ENCODE measurements around the gene C19orf12. TPM values are rescaled to one million over a fixed set of nuclear protein-coding genes. Genes with fewer than 3 reads are reported as not detected.

The C19orf12 gene
- total RNA-seq (2012; rRNA removed) (16.3 and 19.2 TPM in 2 replicates), polyA plus RNA-seq (2012; rRNA removed) (24.0 and 24.2 TPM in 2 replicates), Bru-seq, nascent RNA (percentile 76 among the genes with signal in this experiment), BruChase-seq, experiment 1, labeled RNA remaining after a 6-hour chase (percentile 85 among the genes with signal in this experiment), BruChase-seq, experiment 2, labeled RNA remaining after a 2-hour chase (percentile 83 among the genes with signal in this experiment)
- polyA plus RNA-seq (2012; cell fraction: cytosol; rRNA removed) = 16.3 and 25.0 TPM in 2 replicates
- polyA plus RNA-seq (2012; cell fraction: nucleus; rRNA removed; ENCODE audit: low replicate concordance) = 21.2 and 29.1 TPM in 2 replicates
- long read RNA-seq, transcript C19orf12-204 (2 exons, 1,912 nt) = minor isoform, 8 of 69 reads
- long read RNA-seq, transcript C19orf12-201 (3 exons, 2,464 nt) = major isoform, 32 of 69 reads
- long read RNA-seq, partial matches to known transcripts = 0 of 69 reads
- long read RNA-seq, other reads (novel, unspliced or antisense) = 22 of 69 reads

DNA sequence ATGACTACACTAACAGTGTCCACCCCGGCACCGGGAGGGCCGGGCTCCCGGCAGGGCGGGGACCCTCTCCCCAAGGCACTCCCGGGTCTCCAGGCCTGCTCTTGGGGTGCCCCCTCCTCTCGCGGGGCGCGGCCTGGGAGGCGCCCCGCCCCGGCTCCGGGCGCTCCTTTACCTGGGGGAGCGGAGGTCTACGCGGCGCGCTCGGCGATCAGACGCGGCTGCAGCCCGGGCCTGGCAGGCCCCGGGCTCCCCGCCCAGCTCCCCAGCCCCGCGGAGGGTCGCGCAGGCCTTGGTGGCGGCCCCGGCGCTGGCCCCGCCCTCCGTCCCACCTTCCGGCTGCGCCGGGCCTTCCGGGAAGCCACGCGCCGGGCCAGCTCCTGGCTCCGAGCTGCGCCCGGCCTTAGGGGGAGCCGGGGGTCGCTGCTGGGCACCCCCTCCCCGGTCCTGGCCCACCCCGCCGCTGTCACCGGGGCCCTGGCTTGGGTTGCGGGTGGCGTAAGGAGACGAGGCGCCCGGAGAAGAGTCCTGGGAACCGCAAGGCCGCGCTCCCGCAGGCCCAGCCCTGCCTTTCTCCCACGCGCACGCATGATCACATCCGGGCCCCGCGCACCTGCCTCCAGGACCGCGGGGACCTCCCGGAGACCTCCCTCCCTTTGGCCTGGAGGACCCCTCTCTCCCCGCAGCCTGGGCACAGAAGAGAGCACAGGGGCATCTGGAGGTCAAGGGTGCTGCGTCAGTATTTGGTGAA is at the start of gene C19orf12:
Gene C19orf12 (minus strand): TSS at position 309 of the 748 bp plus-strand sequence. CDS start 6,848 bp downstream, outside the sequence.
- intact Hi-C loops (cut with micrococcal nuclease) = no loop called here
- in situ Hi-C loops (cut with MboI; ENCODE audit: low sequenced_read_pairs) = no loop called here
- 0% methylated on average over 20 of the region's 72 CpGs; no CpG with 5 or more reads in 1 of the 2 experiments for WGBS, 2 experiments (ENCODE audit: extremely low coverage in 2 of 2, insufficient read length in 1 of 2)

More for the DNA sequence above, at the start of gene C19orf12:
- H4K91ac ChIP-seq (ENCODE audit: insufficient read depth, low read depth, low read length) = peak within 1 kb of the TSS; percentile 85
- H3K23ac ChIP-seq (ENCODE audit: low read depth, low read length) = peak within 1 kb of the TSS; percentile 63
- dilution Hi-C loops (cut with HindIII; ENCODE audit: low sequenced_read_pairs, unreplicated experiment) = no loop called here
- H3K4ac ChIP-seq (ENCODE audit: low read depth, low read length) = peak within 1 kb of the TSS; percentile 90
- peak; percentile 23 for DNase-seq
- H4K8ac ChIP-seq (ENCODE audit: low read depth in 2 of 2, low read length in 2 of 2) = peak within 1 kb of the TSS; percentile 96 to 97
- BruUV-seq (replicated peaks) = no TSS peak
- peak within 1 kb of the TSS; percentile 98 for H3K14ac ChIP-seq (replicated peaks; ENCODE audit: low read depth, low read length)
- H3K27me3 ChIP-seq (ENCODE audit: control insufficient read depth, insufficient read depth, low read length) = no peaks in the 10 kb centered on the region
- ChIA-PET POLR2A (ENCODE audit: unreplicated experiment) (no interaction called here), CTCF (interaction anchor here (1.5 to 1.7 kb wide), 2 partner anchors 21 to 104 kb away, joined by 5 to 46 read pairs; no protein-coding TSS in a partner anchor)
- peak within 1 kb of the TSS; percentile 79 for H3K56ac ChIP-seq (ENCODE audit: extremely low read depth, insufficient read depth, low read length)
- H3K9me1 ChIP-seq (ENCODE audit: insufficient read depth, low read length) = no peaks in the 10 kb centered on the region; the same call in 1 of the 2 replicates
- H3K9ac ChIP-seq (ENCODE audit: low read depth, low read length) = peak within 1 kb of the TSS; percentile 96
- peaks cover 2% of the 10 kb centered on the region for H3K36me3 ChIP-seq (ENCODE audit: control insufficient read depth, insufficient read depth, low read length)
- H3K27ac ChIP-seq (ENCODE audit: insufficient read depth, low read length) = peak within 1 kb of the TSS; percentile 93
- peak within 1 kb of the TSS; percentile 90 for H4K5ac ChIP-seq (ENCODE audit: low read depth, low read length)
- peak within 1 kb of the TSS; percentile 91 for H3K4me3 ChIP-seq (ENCODE audit: insufficient read depth, low read depth, low read length)
- TF ChIP-seq MXI1 (IDR thresholded peaks at IDR 0.05; ENCODE audit: borderline replicate concordance, low read depth, low read length) (peak; percentile 72; the same call in 1 of the 2 replicates), CEBPB (IDR thresholded peaks at IDR 0.05; ENCODE audit: low read depth, low read length) (no peak), POLR2A (IDR thresholded peaks at IDR 0.05; ENCODE audit: low read depth, low read length) (peak; percentile 84), MAZ (IDR thresholded peaks at IDR 0.05; ENCODE audit: borderline replicate concordance, low read depth, low read length) (peak; percentile 65; the same call in 1 of the 2 replicates)
- no peaks in the 10 kb centered on the region; the same call in 1 of the 2 replicates for H4K20me1 ChIP-seq (ENCODE audit: insufficient read depth, low read length)
- H2BK20ac ChIP-seq (ENCODE audit: low read depth, low read length) = no peak within 1 kb of the TSS
- no peak within 1 kb of the TSS; the same call in 2 of the 3 replicates for H2BK15ac ChIP-seq (ENCODE audit: low read depth, low read length)
- peak within 1 kb of the TSS; percentile 82 for H2AK5ac ChIP-seq (ENCODE audit: low read depth, low read length)
- H2AFZ ChIP-seq (replicated peaks; ENCODE audit: low read length, poor library complexity) = peak within 1 kb of the TSS; percentile 98
- peaks cover 6% of the 10 kb centered on the region for H3K4me1 ChIP-seq (ENCODE audit: control insufficient read depth, insufficient read depth, low read length)
- H2BK120ac ChIP-seq (ENCODE audit: low read depth, low read length) = peak within 1 kb of the TSS; percentile 45
- peak within 1 kb of the TSS; percentile 98 for H2AK9ac ChIP-seq (replicated peaks; ENCODE audit: low read depth, low read length, poor library complexity)
- ATAC-seq (ENCODE audit: low read depth) = peak; percentile 82
- H3K9me3 ChIP-seq (ENCODE audit: control insufficient read depth, insufficient read depth, low read length) = no peaks in the 10 kb centered on the region
- peaks cover 18 to 47% of the 10 kb centered on the region in 2 experiments for H3K79me1 ChIP-seq (ENCODE audit: low read depth in 1 of 2, low read length in 2 of 2)
- peak within 1 kb of the TSS; percentile 73 for H2BK5ac ChIP-seq (ENCODE audit: low read depth, low read length, poor library complexity, severe bottlenecking)
- H3K18ac ChIP-seq (ENCODE audit: low read depth, low read length) = peak within 1 kb of the TSS; percentile 75; the same call in 1 of the 2 replicates
- peak within 1 kb of the TSS; percentile 97 for H3K4me2 ChIP-seq (ENCODE audit: low read depth, low read length)
